Measurements from ENCODE around the gene SP100.
A peak's percentile ranks its signal among the peaks of the same experiment; 100 is the strongest.

The SP100 gene

GRCh38 chr2:230520061-230520874 is 104.3 kb downstream of the SP100 start:
- no peak for DNase-seq (ENCODE audit: low spot score)
- TF ChIP-seq CTCF (IDR thresholded peaks at IDR 0.05; ENCODE audit: extremely low read depth, missing control alignments): no peak

- DNase-seq (ENCODE audit: low spot score): no peak
- TF ChIP-seq CTCF (IDR thresholded peaks at IDR 0.05; ENCODE audit: extremely low read depth, missing control alignments): no peak
Observed at GRCh38 chr2:230520875-230521155, 104.8 kb downstream of the SP100 start.

GRCh38 chr2:230521386-230521785 is 105.4 kb downstream of the SP100 start:
- no peak for DNase-seq (ENCODE audit: low spot score)
- TF ChIP-seq CTCF (IDR thresholded peaks at IDR 0.05; ENCODE audit: extremely low read depth, missing control alignments): no peak

GRCh38 chr2:230525682-230526081 is 109.7 kb downstream of the SP100 start:
- no peak for TF ChIP-seq CTCF (IDR thresholded peaks at IDR 0.05; ENCODE audit: extremely low read depth, missing control alignments)
- DNase-seq (ENCODE audit: low spot score): no peak

GRCh38 chr2:230537531-230537976 is 121.6 kb downstream of the SP100 start:
- peak; percentile 63 for DNase-seq (ENCODE audit: low spot score)
- no peak for TF ChIP-seq CTCF (IDR thresholded peaks at IDR 0.05; ENCODE audit: extremely low read depth, missing control alignments)

GRCh38 chr2:230540332-230540731 is 124.3 kb downstream of the SP100 start:
- no peak for DNase-seq (ENCODE audit: low spot score)
- TF ChIP-seq CTCF (IDR thresholded peaks at IDR 0.05; ENCODE audit: extremely low read depth, missing control alignments): no peak

GRCh38 chr2:230541934-230542380 is 126.0 kb downstream of the SP100 start:
- TF ChIP-seq CTCF (IDR thresholded peaks at IDR 0.05; ENCODE audit: extremely low read depth, missing control alignments): no peak
- DNase-seq (ENCODE audit: low spot score): peak; percentile 56
